Activated CD8-positive, alpha-beta T cell treated with anti-CD3 and anti-CD28 coated beads, Interleukin-2, amount 10 ng/mL, durations not matched to agents 7 days and 5 days (primary cell): ENCODE data around the gene LRRC45. TPM values are rescaled to one million over a fixed set of nuclear protein-coding genes. Genes with fewer than 3 reads are reported as not detected.

Source experiments
- ATAC-seq: fragments of 150-1000 bp; cut with Tn5 transposase; one replicate; pipeline ENCODE4 v1.10.0; 2021; ENCODE audit warnings: moderate library complexity
- CTCF ChIA-PET: fragments of 350-600 bp; sonication (Branson Sonifier 250); formaldehyde crosslinking; loops from one replicate; lab custom pipeline; 2021; ENCODE audit warnings: antibody characterized with exemption; lab: Charles Lee
- POLR2A ChIA-PET: fragments of 350-600 bp; sonication (Branson Sonifier 250); formaldehyde crosslinking; loops from one replicate; lab custom pipeline; 2021; ENCODE audit warnings: antibody characterized with exemption; lab: Charles Lee
- DNase-seq: peaks from one replicate; pipeline ENCODE4 v3.0.0-alpha.2; 2020
- H3K27ac Mint-ChIP-seq: one replicate; pipeline ENCODE4 v1.8.0; 2021; ENCODE audit warnings: mild to moderate bottlenecking, mixed read lengths
- H3K27me3 Mint-ChIP-seq: one replicate; pipeline ENCODE4 v1.8.0; 2021; ENCODE audit warnings: low read depth, mixed read lengths
- H3K36me3 Mint-ChIP-seq: one replicate; pipeline ENCODE4 v1.8.0; 2021; ENCODE audit warnings: low read depth, mixed read lengths
- H3K4me1 Mint-ChIP-seq: one replicate; pipeline ENCODE4 v1.8.0; 2021; ENCODE audit warnings: low read depth, mixed read lengths
- H3K4me3 Mint-ChIP-seq: one replicate; pipeline ENCODE4 v1.8.0; 2021; ENCODE audit warnings: mild to moderate bottlenecking, mixed read lengths
- H3K9me3 Mint-ChIP-seq: one replicate; pipeline ENCODE4 v1.8.0; 2022; ENCODE audit warnings: mixed read lengths; ENCODE audit not compliant: insufficient read depth
- total RNA-seq, 2 experiments: library from RNA; stranded (reverse); gene quantifications; one replicate each; pipeline ENCODE4 v1.2.3, GENCODE V29; 2021

Gene LRRC45
- total RNA-seq, 2 experiments from 2014 or later = 58.3 to 58.9 TPM

DNA sequence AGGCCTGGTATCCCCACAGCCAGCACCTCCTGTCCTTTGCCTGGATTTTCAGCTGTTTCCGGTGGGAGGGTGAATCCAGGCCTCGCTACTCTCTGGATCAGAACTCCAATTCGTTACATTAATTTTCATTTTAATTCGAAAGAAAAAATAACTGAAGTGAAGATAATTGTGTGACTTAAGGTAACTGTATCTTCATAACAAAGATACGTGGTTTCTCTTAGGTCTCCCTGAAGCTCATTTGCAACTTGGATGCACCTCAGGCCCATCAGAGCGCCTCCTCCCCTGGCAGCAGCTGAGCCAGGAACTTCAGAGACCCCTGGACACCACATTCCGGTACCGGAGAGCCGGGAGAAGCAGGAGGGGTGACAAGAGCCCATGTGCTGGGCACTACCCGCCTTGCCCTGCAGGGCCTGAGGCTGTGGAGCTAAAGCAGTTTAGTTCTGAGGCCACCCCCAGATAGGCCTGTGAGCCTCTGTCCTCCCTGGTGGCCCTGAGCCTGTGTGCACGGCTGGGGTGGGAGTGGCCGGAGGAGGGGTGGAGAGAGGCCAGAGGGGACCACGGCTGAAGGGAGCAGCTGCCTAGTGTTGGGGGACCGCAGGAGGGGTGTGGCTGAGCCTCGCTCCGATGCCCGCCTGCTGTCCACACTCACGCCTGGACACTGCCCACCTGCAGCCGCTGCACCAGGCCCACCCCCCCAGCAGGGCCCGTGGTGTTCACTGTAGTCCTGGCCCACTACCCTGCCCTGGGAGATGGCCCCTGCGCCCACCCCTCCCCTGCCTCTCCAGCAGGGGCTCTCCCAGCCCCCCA is 53.9 kb downstream of the LRRC45 start:
- ATAC-seq (no peak), DNase-seq (no peak)
- peaks cover 3% of the 10 kb centered on the region for H3K27me3 Mint-ChIP-seq
- H3K36me3 Mint-ChIP-seq = peaks cover 13% of the 10 kb centered on the region
- no peaks in the 10 kb centered on the region for H3K9me3 Mint-ChIP-seq
- no peak overlapping the region for H3K27ac Mint-ChIP-seq
- ChIA-PET POLR2A (interaction anchor here (1.3 to 1.4 kb wide), 2 partner anchors 10 to 11 kb away, joined by 4 to 7 read pairs; partner anchors contain the start of gene DUS1L), CTCF (interaction anchor here (0.5 kb wide), 1 partner anchor 50 kb away, joined by 3 read pairs; no protein-coding TSS in a partner anchor)
- no peak overlapping the region for H3K4me3 Mint-ChIP-seq
- H3K4me1 Mint-ChIP-seq = no peaks in the 10 kb centered on the region

DNA sequence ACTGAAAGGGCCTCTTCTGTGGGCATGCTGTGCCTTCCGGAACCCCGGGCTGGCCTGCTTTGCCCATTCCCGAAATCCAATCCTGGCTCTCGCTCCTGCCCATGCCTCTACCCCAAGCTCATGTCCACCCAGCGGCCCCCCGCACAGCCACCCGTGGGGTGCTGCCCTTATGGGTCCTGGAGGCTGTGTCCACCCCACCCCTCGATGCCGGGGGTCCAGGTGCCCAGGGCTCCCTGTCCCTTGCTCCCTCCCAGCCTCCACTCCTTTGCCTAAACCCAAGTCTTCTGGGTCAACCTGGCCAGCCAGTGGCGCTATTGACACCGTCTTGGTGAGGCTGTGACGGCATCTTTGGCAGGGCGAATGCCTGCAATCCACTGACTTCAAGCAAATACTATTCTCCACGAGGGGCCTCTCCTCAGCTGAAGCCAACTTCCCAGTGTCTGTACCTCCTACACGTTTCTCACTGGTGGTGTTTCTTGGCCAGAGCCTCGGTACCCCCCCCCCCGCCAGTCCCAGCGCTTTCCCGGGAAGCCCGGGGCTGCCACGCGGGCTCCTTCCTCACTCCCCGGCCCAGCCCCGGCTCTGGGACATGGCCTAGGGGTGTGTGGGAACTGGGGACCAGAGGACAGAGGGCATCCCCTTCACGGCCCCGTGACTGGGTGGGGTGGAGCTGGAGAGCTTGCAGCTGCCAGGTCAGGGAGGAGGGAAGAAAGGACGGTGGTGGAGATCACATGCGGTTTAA is 54.7 kb downstream of the LRRC45 start:
- POLR2A ChIA-PET = interaction anchor here (1.4 kb wide), 1 partner anchor 12 kb away, joined by 7 read pairs; the partner anchor contains the start of gene DUS1L
- Mint-ChIP-seq H3K9me3 (no peaks in the 10 kb centered on the region), H3K4me1 (no peaks in the 10 kb centered on the region), H3K27me3 (peaks cover 3% of the 10 kb centered on the region), H3K27ac (no peak overlapping the region), H3K36me3 (peaks cover 15% of the 10 kb centered on the region), H3K4me3 (no peak overlapping the region)
- ATAC-seq (no peak), DNase-seq (no peak)
- CTCF ChIA-PET = no interaction called here

DNA sequence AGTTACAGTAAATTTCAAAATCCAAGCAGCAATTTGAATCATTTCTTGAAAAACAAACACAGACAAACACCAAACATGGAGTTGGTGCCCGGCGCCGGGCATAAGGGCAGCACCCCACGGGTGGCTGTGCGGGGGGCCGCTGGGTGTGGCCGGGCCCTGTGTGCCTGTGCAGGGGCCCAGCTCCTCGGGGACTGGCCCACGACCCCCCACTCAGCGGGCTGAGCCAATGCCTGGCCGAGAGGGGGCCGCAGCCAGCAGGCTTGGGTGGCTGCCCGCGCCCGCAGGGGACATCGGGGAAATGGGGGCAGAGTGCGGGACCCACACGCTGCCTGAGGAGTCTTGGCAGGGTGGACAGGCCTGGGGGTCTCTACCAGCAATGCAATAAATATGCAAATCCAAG is 55.3 kb downstream of the LRRC45 start:
- POLR2A ChIA-PET = no interaction called here
- no peaks in the 10 kb centered on the region for H3K9me3 Mint-ChIP-seq
- DNase-seq (no peak), ATAC-seq (no peak)
- CTCF ChIA-PET = no interaction called here
- no peak overlapping the region for H3K27ac Mint-ChIP-seq
- peaks cover 3% of the 10 kb centered on the region for H3K27me3 Mint-ChIP-seq
- no peak overlapping the region for H3K4me3 Mint-ChIP-seq
- H3K36me3 Mint-ChIP-seq = peaks cover 18% of the 10 kb centered on the region
- no peaks in the 10 kb centered on the region for H3K4me1 Mint-ChIP-seq

DNA sequence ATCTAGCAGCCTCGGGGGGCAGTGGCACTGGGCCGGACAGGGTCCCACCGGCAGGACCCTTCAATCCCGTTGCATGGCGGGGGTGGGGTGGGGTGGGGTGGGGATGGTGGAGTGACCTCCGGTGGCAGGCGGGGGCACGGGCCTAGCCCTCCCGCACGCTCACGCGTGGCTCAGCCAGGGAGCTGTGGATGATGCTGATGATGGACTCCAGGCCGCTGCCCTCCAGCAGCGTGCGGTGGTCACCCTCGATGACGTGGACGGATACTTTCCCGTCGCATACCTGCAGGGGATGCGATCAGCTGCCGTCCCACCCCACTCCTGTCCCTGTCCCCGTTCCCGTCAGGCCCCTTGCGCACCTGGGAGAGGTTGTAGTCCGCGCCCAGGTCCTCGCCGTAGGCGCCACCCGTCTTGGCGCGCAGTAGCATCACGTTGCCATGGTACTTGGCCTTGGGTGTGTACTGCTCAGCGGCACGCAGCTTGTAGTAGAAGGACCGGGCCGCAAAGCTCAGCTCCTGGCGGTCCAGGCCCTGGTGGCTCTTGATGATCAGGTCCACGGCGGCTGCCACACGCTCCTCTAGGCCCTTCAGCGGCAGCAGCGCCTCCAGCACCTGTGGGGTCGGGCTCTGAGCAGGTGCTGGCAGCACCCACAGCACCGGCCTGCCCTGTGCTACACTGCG is 56.0 kb downstream of the LRRC45 start:
- ATAC-seq (no peak), DNase-seq (no peak)
- ChIA-PET CTCF (no interaction called here), POLR2A (no interaction called here)
- Mint-ChIP-seq H3K27me3 (no peaks in the 10 kb centered on the region), H3K36me3 (peaks cover 21% of the 10 kb centered on the region), H3K4me1 (no peaks in the 10 kb centered on the region), H3K4me3 (no peak overlapping the region), H3K27ac (no peak overlapping the region), H3K9me3 (no peaks in the 10 kb centered on the region)

DNA sequence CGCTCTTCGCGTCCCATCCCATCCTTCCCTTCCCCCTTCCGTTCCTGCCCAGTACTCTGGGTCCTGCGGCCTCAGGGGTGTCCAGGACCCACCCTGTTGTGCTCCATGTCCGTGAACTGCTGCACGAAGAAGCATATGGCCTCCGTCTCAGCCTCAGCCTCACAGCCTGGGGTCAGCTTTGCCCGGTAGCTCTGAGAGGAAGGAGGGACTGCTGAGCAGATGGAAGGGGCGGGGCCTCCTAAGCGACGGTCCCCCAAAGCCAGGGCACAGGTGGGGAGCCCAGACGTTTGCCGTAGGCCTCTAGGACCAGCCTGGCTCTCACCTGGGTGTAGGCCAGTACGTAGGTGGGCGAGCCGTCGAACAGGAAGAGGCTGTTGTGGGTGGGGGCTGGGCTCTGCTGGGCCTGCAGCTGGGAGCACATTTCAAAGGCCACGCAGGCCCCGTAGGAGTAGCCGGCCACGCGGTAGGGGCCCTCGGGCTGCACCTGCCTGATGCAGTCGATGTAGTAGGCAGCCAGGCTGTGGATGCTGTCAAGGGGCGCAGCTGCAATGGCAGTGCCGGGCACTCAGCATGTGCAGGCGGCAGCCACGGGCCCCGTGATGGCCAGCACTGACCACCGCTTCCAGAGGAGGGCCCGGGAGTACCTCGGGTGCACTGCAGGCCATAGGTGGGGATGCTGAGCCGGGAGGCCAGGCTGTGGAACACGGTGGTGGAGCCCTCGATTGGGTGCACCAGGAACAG is 57.1 kb downstream of the LRRC45 start:
- no peak for ATAC-seq
- Mint-ChIP-seq H3K27me3 (no peaks in the 10 kb centered on the region), H3K27ac (no peak overlapping the region), H3K36me3 (peaks cover 28% of the 10 kb centered on the region), H3K9me3 (no peaks in the 10 kb centered on the region), H3K4me3 (no peak overlapping the region), H3K4me1 (no peaks in the 10 kb centered on the region)
- CTCF ChIA-PET = no interaction called here
- POLR2A ChIA-PET = interaction anchor here (0.6 kb wide), 1 partner anchor 226 kb away, joined by 3 read pairs; no protein-coding TSS in a partner anchor
- no peak for DNase-seq

Other genes starting within 250 kb of the LRRC45 start
- gene GCGR, start 219.2 kb upstream of the LRRC45 start, total RNA-seq = not detected
- 10 to 100 TPM; 42.3 to 43.0 TPM for gene MCRIP1, start 190.0 kb upstream of the LRRC45 start, total RNA-seq
- gene PPP1R27, start 188.3 kb upstream of the LRRC45 start, total RNA-seq = not detected
- 100 to 1,000 TPM; 474 to 498 TPM for gene P4HB, start 162.8 kb upstream of the LRRC45 start, total RNA-seq
- gene ARHGDIA, start 152.0 kb upstream of the LRRC45 start, total RNA-seq = 100 to 1,000 TPM; 756 to 778 TPM
- 100 to 1,000 TPM; 269 to 273 TPM for gene ALYREF, start 131.7 kb upstream of the LRRC45 start, total RNA-seq
- 100 to 1,000 TPM; 122 TPM for gene ANAPC11, start 131.6 kb upstream of the LRRC45 start, total RNA-seq
- gene NPB, start 121.1 kb upstream of the LRRC45 start, total RNA-seq = under 1 TPM; 0.18 to 0.55 TPM
- gene PCYT2, start 111.9 kb upstream of the LRRC45 start, total RNA-seq = 10 to 100 TPM; 48.6 to 50.4 TPM
- 10 to 100 TPM; 55.0 to 63.4 TPM for gene SIRT7, start 105.1 kb upstream of the LRRC45 start, total RNA-seq
- 10 to 100 TPM; 14.0 to 16.5 TPM for gene MAFG, start 95.6 kb upstream of the LRRC45 start, total RNA-seq
- gene PYCR1, start 86.0 kb upstream of the LRRC45 start, total RNA-seq = 10 to 100 TPM; 35.5 to 38.1 TPM
- gene MYADML2, start 76.1 kb upstream of the LRRC45 start, total RNA-seq = not detected
- under 1 TPM; 0.29 to 0.42 TPM for gene NOTUM, start 62.1 kb upstream of the LRRC45 start, total RNA-seq
- gene ASPSCR1, start 45.7 kb upstream of the LRRC45 start, total RNA-seq = 10 to 100 TPM; 27.0 to 33.7 TPM
- gene CENPX, start 427 bp upstream of the LRRC45 start, total RNA-seq = 10 to 100 TPM; 86.7 to 87.7 TPM
- gene RAC3, start 8.4 kb downstream of the LRRC45 start, total RNA-seq = 10 to 100 TPM; 12.9 to 13.1 TPM
- gene DCXR, start 14.4 kb downstream of the LRRC45 start, total RNA-seq = 100 to 1,000 TPM; 141 TPM
- 10 to 100 TPM; 19.4 to 20.8 TPM for gene RFNG, start 28.5 kb downstream of the LRRC45 start, total RNA-seq
- 100 to 1,000 TPM in 1 of 2 experiments, 10 to 100 TPM in 1; 97.6 to 104 TPM for gene GPS1, start 28.6 kb downstream of the LRRC45 start, total RNA-seq
- 100 to 1,000 TPM; 126 to 127 TPM for gene DUS1L, start 42.5 kb downstream of the LRRC45 start, total RNA-seq
- 100 to 1,000 TPM; 255 to 261 TPM for gene FASN, start 74.9 kb downstream of the LRRC45 start, total RNA-seq
- 10 to 100 TPM; 78.3 to 84.7 TPM for gene CCDC57, start 189.5 kb downstream of the LRRC45 start, total RNA-seq
- gene SLC16A3, start 205.7 kb downstream of the LRRC45 start, total RNA-seq = 100 to 1,000 TPM; 257 to 264 TPM